Liver (tissue), 9 donors: Measurements from ENCODE around the gene AFDN. TPM values are rescaled to one million over a fixed set of nuclear protein-coding genes. Genes with fewer than 3 reads are reported as not detected.

Experiments used
- DNase-seq: peaks from one replicate; pipeline ENCODE4 v3.0.0-alpha.2; 2017; ENCODE audit warnings: low spot score
- H3K27ac ChIP-seq, 2 donors: one replicate each; pipeline ENCODE4 v1.7.0; 2013; ENCODE audit warnings: inconsistent platforms in 2 of 2, low read length in 2 of 2, control low read depth in 1 of 2, low read depth in 1 of 2, mild to moderate bottlenecking in 1 of 2
- H3K27me3 ChIP-seq, 4 donors: one replicate each; pipeline versions ENCODE4 v1.6.1 to v1.7.0; 2013; ENCODE audit warnings: low read length in 3 of 4, inconsistent platforms in 1 of 4, mild to moderate bottlenecking in 1 of 4, moderate library complexity in 1 of 4; ENCODE audit not compliant: control insufficient read depth in 4 of 4, insufficient read depth in 4 of 4
- H3K36me3 ChIP-seq, 4 donors: one replicate each; pipeline versions ENCODE4 v1.6.1 to v1.7.0; 2013; ENCODE audit warnings: low read length in 3 of 4, mild to moderate bottlenecking in 3 of 4, low read depth in 1 of 4, moderate library complexity in 1 of 4; ENCODE audit not compliant: control insufficient read depth in 4 of 4, insufficient read depth in 3 of 4
- H3K4me1 ChIP-seq, 4 donors: one replicate each; pipeline versions ENCODE4 v1.6.1 to v1.7.0; 2013; ENCODE audit warnings: low read length in 3 of 4, mild to moderate bottlenecking in 3 of 4, moderate library complexity in 1 of 4; ENCODE audit not compliant: control insufficient read depth in 4 of 4, insufficient read depth in 4 of 4
- H3K4me3 ChIP-seq, 3 donors: one replicate each; pipeline versions ENCODE4 v1.6.1 to v1.7.0; 2013; ENCODE audit warnings: low read length in 3 of 3, control low read depth in 1 of 3, low read depth in 1 of 3, mild to moderate bottlenecking in 1 of 3
- H3K9ac ChIP-seq, 2 donors: one replicate each; pipeline ENCODE4 v1.7.0; 2013; ENCODE audit warnings: low read length in 2 of 2, mild to moderate bottlenecking in 2 of 2, moderate library complexity in 2 of 2, control low read depth in 1 of 2, low read depth in 1 of 2
- H3K9me3 ChIP-seq, 4 donors: one replicate each; pipeline versions ENCODE4 v1.6.1 to v1.7.0; 2013; ENCODE audit warnings: low read length in 3 of 4; ENCODE audit not compliant: control insufficient read depth in 4 of 4
- EGR1 ChIP-seq, 2 donors: IDR thresholded peaks; 2 replicates each; pipeline ENCODE4 v1.6.1; 2016 to 2018; ENCODE audit warnings: antibody characterized with exemption in 2 of 2, low read depth in 2 of 2
- FOXA1 ChIP-seq: IDR thresholded peaks from 2 replicates; pipeline ENCODE4 v1.6.1; 2016; ENCODE audit warnings: antibody characterized with exemption
- GABPA ChIP-seq, 2 donors: IDR thresholded peaks in 1 of 2; conservative IDR thresholded peaks in 1 of 2; 2 replicates each; pipeline ENCODE4 v1.6.1; 2016; ENCODE audit warnings: antibody characterized with exemption in 2 of 2, mild to moderate bottlenecking in 1 of 2, moderate library complexity in 1 of 2
- HNF4A ChIP-seq, 2 donors: conservative IDR thresholded peaks; 2 replicates each; pipeline ENCODE4 v1.6.1; 2016; ENCODE audit warnings: antibody characterized with exemption in 2 of 2, mild to moderate bottlenecking in 2 of 2
- HNF4G ChIP-seq: IDR thresholded peaks from 2 replicates; pipeline ENCODE4 v1.6.1; 2016; ENCODE audit warnings: antibody characterized with exemption
- MAX ChIP-seq: IDR thresholded peaks from 2 replicates; pipeline ENCODE4 v1.6.1; 2016; ENCODE audit warnings: antibody characterized with exemption
- NR2F2 ChIP-seq: IDR thresholded peaks from 2 replicates; pipeline ENCODE4 v1.6.1; 2016; ENCODE audit warnings: antibody characterized with exemption
- RAD21 ChIP-seq, 2 donors: IDR thresholded peaks; 2 replicates each; pipeline ENCODE4 v1.6.1; 2016; ENCODE audit warnings: antibody characterized with exemption in 2 of 2, mild to moderate bottlenecking in 2 of 2
- RXRA ChIP-seq, 2 donors: IDR thresholded peaks; 2 replicates each; pipeline ENCODE4 v1.6.1; 2017 to 2018; ENCODE audit warnings: antibody characterized with exemption in 2 of 2, mild to moderate bottlenecking in 1 of 2
- SP1 ChIP-seq: IDR thresholded peaks from 2 replicates; pipeline ENCODE4 v1.6.1; 2018; ENCODE audit warnings: antibody characterized with exemption, mild to moderate bottlenecking
- TAF1 ChIP-seq: conservative IDR thresholded peaks from 2 replicates; pipeline ENCODE4 v1.6.1; 2016; ENCODE audit warnings: antibody characterized with exemption, mild to moderate bottlenecking
- YY1 ChIP-seq: IDR thresholded peaks from 2 replicates; pipeline ENCODE4 v1.6.1; 2016; ENCODE audit warnings: antibody characterized with exemption, mild to moderate bottlenecking
- ZBTB33 ChIP-seq: IDR thresholded peaks from 2 replicates; pipeline ENCODE4 v1.6.1; 2016; ENCODE audit warnings: antibody characterized with exemption
- WGBS: extraction: QIAGEN DNeasy Blood & Tissue Kit; methylation state at CpG from one replicate; pipeline ENCODE4 v1.1.7; 2013; 5-methylcytosine and 5-hydroxymethylcytosine counted together
- polyA plus RNA-seq, 2 donors: library from polyadenylated mRNA; stranded (reverse) in 1 of 2; unstranded in 1 of 2; fragments of 200-250 nt in 1 of 2; fragments of >200 nt in 1 of 2; fragmentation: Nextera tagmentation in 1 of 2; extraction: Ambion mirVana in 1 of 2; gene quantifications; one replicate each; pipeline versions ENCODE4 v1.2.1 to v1.2.3, GENCODE V29; 2013 to 2015
- total RNA-seq, 2 donors: library from RNA; depleted of rRNA; stranded (reverse); fragments of >200 nt; gene quantifications; one replicate each; pipeline ENCODE4 v1.2.3, GENCODE V29; 2014
- TF ChIP-seq, protein P1 (sequence below): IDR thresholded peaks from 2 replicates; pipeline ENCODE4 v1.6.1; 2016; ENCODE audit warnings: antibody characterized with exemption, mild to moderate bottlenecking
- TF ChIP-seq, protein P2 (sequence below): fragments of 150-350 bp; IDR thresholded peaks from 2 replicates; pipeline ENCODE4 v1.5.1; 2017; ENCODE audit warnings: improper control_type of control experiment, low read depth, low read length; ENCODE audit not compliant: missing input control
- TF ChIP-seq, protein P3 (sequence below): IDR thresholded peaks from 2 replicates; pipeline ENCODE4 v1.6.1; 2016; ENCODE audit warnings: antibody characterized with exemption
- donor health status: healthy.
- donor health status: healthy.
- donor health status: healthy.
- donor health status: healthy.
- donor health status: healthy.

The AFDN gene
- total and polyA plus RNA-seq, 4 donors, result 21.3 to 145 (median 29.3) TPM

DNA sequence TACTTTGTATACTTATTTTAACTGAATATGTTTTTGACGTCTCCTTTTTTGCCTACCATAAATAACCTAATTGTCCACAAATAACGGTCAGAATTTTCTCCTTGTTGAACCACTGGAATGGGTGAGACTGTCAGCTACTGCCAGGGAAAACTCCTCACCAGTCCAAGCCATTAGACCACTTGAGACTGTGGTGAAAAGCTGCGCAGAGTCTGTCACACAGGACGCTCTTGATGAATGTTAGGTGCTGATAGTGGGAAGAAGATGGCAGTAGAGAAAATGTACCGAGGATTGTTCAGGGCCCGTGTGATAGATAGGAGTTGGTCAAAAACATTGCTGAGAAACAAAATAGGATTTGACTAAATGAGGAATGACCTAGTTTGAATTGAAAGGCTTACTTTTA, 95.1 kb downstream of the AFDN start:
- no peaks in the 10 kb centered on the region for H3K9me3 ChIP-seq
- TF ChIP-seq HNF4G (no peak), MAX (no peak), GABPA (IDR thresholded peaks at IDR 0.05 in 1 of 2, conservative IDR thresholded peaks at IDR 0.05 in 1 of 2) (no peak), SP1 (no peak), RAD21 (IDR thresholded peaks at IDR 0.05) (no peak), YY1 (no peak)
- no peak for DNase-seq
- peaks cover 5 to 56% (median 43%) of the 10 kb centered on the region in 4 donors for H3K36me3 ChIP-seq
- H3K4me1 ChIP-seq, result no peaks in the 10 kb centered on the region
- no peaks in the 10 kb centered on the region for H3K27me3 ChIP-seq
- H3K9ac ChIP-seq, result no peak overlapping the region
- no peak overlapping the region for H3K4me3 ChIP-seq
- H3K27ac ChIP-seq, result no peak overlapping the region
- 90% methylated on average over 6 of the region's 6 CpGs for WGBS

DNA sequence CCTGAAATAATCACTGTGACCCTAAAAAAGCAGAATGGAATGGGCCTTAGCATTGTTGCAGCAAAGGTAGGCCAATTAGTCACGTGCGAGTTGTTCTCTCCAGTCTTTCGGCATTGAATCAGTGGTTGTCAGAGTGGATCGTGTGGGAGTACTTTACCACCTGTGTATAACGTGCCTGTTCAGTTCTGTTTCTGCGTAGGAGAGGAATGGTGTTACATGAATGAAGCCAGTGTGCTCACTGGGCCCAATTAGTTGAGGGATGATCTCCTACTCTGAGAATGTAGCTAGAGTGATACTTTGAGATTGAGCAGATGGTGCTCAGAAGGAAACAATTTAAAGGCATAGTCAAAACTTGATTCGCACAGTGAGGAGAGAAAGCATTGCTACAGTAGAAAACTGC, 98.3 kb downstream of the AFDN start:
- TF ChIP-seq RXRA (IDR thresholded peaks at IDR 0.05) (no peak), MAX (no peak), FOXA1 (no peak), NR2F2 (no peak), HNF4A (conservative IDR thresholded peaks at IDR 0.05) (no peak), HNF4G (no peak), EGR1 (IDR thresholded peaks at IDR 0.05; ENCODE audit: low read depth in 2 of 2) (no peak), RAD21 (IDR thresholded peaks at IDR 0.05) (no peak), ZBTB33 (no peak), TAF1 (no peak), GABPA (IDR thresholded peaks at IDR 0.05 in 1 of 2, conservative IDR thresholded peaks at IDR 0.05 in 1 of 2) (no peak)
- TF ChIP-seq, protein P1, sequence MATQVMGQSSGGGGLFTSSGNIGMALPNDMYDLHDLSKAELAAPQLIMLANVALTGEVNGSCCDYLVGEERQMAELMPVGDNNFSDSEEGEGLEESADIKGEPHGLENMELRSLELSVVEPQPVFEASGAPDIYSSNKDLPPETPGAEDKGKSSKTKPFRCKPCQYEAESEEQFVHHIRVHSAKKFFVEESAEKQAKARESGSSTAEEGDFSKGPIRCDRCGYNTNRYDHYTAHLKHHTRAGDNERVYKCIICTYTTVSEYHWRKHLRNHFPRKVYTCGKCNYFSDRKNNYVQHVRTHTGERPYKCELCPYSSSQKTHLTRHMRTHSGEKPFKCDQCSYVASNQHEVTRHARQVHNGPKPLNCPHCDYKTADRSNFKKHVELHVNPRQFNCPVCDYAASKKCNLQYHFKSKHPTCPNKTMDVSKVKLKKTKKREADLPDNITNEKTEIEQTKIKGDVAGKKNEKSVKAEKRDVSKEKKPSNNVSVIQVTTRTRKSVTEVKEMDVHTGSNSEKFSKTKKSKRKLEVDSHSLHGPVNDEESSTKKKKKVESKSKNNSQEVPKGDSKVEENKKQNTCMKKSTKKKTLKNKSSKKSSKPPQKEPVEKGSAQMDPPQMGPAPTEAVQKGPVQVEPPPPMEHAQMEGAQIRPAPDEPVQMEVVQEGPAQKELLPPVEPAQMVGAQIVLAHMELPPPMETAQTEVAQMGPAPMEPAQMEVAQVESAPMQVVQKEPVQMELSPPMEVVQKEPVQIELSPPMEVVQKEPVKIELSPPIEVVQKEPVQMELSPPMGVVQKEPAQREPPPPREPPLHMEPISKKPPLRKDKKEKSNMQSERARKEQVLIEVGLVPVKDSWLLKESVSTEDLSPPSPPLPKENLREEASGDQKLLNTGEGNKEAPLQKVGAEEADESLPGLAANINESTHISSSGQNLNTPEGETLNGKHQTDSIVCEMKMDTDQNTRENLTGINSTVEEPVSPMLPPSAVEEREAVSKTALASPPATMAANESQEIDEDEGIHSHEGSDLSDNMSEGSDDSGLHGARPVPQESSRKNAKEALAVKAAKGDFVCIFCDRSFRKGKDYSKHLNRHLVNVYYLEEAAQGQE, result no peak
- TF ChIP-seq, protein P2, sequence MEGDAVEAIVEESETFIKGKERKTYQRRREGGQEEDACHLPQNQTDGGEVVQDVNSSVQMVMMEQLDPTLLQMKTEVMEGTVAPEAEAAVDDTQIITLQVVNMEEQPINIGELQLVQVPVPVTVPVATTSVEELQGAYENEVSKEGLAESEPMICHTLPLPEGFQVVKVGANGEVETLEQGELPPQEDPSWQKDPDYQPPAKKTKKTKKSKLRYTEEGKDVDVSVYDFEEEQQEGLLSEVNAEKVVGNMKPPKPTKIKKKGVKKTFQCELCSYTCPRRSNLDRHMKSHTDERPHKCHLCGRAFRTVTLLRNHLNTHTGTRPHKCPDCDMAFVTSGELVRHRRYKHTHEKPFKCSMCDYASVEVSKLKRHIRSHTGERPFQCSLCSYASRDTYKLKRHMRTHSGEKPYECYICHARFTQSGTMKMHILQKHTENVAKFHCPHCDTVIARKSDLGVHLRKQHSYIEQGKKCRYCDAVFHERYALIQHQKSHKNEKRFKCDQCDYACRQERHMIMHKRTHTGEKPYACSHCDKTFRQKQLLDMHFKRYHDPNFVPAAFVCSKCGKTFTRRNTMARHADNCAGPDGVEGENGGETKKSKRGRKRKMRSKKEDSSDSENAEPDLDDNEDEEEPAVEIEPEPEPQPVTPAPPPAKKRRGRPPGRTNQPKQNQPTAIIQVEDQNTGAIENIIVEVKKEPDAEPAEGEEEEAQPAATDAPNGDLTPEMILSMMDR, result no peak
- TF ChIP-seq, protein P3, sequence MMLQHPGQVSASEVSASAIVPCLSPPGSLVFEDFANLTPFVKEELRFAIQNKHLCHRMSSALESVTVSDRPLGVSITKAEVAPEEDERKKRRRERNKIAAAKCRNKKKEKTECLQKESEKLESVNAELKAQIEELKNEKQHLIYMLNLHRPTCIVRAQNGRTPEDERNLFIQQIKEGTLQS, result no peak
- H3K9ac ChIP-seq, result no peak overlapping the region
- H3K9me3 ChIP-seq, result no peaks in the 10 kb centered on the region
- H3K36me3 ChIP-seq, result peaks cover 6 to 32% (median 19%) of the 10 kb centered on the region in 4 donors
- H3K27me3 ChIP-seq, result no peaks in the 10 kb centered on the region
- no peak overlapping the region for H3K27ac ChIP-seq
- no peak for DNase-seq
- H3K4me3 ChIP-seq, result no peak overlapping the region
- 96% methylated on average over 7 of the region's 7 CpGs for WGBS
- H3K4me1 ChIP-seq, result peaks cover 7 to 23% (median 17%) of the 10 kb centered on the region in 4 donors
